ENCODE results near the gene LRRC51.

Gene LRRC51

DNA sequence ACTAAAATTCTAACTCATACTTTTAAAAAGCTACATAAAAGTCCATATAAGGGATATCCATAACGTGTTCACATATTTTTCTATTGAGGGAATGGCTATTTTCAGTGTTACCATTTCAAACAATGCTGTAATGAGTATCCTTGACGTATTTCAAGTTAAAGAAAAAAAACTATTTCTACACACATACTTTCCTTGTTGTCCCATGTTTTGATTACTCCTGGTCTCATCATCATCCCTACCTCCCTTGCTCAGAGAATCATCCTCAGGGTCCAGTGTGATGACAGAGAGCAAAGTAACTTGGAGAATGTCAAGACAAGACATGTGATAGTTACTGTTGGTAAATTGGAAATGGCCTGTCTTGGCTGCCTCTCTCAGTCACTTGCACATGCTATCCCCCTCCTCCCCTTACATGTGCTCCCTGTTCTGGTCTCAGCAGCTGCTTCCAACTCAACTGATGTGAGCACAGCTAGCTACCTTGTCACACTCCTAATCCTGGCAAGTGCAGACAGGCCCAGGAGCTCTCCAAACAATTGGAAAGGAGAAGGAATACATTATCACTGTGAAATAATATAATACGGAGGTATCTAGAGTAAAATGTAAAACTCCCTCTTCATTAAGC is 22.1 kb upstream of the LRRC51 start:
- H3K4me3 ChIP-seq (ENCODE audit: control insufficient read depth, low read depth, low read length), result no peak overlapping the region
- no peak for DNase-seq (ENCODE audit: low read depth)
- TF ChIP-seq, protein P1, sequence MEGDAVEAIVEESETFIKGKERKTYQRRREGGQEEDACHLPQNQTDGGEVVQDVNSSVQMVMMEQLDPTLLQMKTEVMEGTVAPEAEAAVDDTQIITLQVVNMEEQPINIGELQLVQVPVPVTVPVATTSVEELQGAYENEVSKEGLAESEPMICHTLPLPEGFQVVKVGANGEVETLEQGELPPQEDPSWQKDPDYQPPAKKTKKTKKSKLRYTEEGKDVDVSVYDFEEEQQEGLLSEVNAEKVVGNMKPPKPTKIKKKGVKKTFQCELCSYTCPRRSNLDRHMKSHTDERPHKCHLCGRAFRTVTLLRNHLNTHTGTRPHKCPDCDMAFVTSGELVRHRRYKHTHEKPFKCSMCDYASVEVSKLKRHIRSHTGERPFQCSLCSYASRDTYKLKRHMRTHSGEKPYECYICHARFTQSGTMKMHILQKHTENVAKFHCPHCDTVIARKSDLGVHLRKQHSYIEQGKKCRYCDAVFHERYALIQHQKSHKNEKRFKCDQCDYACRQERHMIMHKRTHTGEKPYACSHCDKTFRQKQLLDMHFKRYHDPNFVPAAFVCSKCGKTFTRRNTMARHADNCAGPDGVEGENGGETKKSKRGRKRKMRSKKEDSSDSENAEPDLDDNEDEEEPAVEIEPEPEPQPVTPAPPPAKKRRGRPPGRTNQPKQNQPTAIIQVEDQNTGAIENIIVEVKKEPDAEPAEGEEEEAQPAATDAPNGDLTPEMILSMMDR (conservative IDR thresholded peaks at IDR 0.05; ENCODE audit: control insufficient read depth, insufficient read depth, low read depth, low read length), result no peak

DNA sequence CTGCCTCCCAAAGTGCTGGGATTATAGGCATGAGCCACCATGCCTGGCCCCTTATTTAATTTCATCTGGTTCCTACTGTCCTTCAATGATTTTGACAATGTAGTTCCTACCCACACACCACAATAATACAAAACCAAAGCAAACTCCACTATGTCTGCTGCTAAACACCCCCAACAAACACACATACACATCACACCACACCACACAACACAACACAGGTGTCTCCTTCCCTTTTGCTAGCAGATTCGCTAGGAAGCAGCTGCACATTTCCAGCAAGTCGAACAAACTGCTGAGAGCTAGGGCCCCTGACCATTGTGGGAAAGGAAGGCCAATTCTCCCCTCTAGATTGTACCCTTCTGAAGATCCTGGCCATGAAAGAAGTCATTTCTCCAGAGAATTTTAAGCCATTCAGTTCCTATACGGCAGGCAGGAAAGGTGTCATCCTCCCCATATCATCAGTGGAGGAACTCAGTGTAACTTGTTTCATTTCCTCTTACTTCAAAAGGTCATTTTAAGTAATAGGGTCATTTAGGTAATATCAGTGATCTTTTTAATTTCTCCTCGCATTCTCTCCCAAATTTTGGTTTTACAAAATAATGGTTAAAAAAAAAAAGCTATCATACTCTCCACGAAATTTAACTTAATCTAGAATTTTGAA is 18.8 kb upstream of the LRRC51 start:
- TF ChIP-seq, protein P1 (conservative IDR thresholded peaks at IDR 0.05; ENCODE audit: control insufficient read depth, insufficient read depth, low read depth, low read length), result no peak
- H3K4me3 ChIP-seq (ENCODE audit: control insufficient read depth, low read depth, low read length), result no peak overlapping the region
- DNase-seq (ENCODE audit: low read depth), result no peak

GRCh38 chr11:72066855-72067254 is 13.8 kb upstream of the LRRC51 start:
- TF ChIP-seq, protein P1 (conservative IDR thresholded peaks at IDR 0.05; ENCODE audit: control insufficient read depth, insufficient read depth, low read depth, low read length), result no peak
- no peak overlapping the region for H3K4me3 ChIP-seq (ENCODE audit: control insufficient read depth, low read depth, low read length)
- DNase-seq (ENCODE audit: low read depth), result no peak

- DNase-seq (ENCODE audit: low read depth), result no peak
- TF ChIP-seq, protein P1 (conservative IDR thresholded peaks at IDR 0.05; ENCODE audit: control insufficient read depth, insufficient read depth, low read depth, low read length), result no peak
- no peak overlapping the region for H3K4me3 ChIP-seq (ENCODE audit: control insufficient read depth, low read depth, low read length)
Measured at GRCh38 chr11:72067266-72067665, 13.4 kb upstream of the LRRC51 start.

- H3K4me3 ChIP-seq (ENCODE audit: control insufficient read depth, low read depth, low read length), result no peak overlapping the region
- no peak for DNase-seq (ENCODE audit: low read depth)
- TF ChIP-seq, protein P1 (conservative IDR thresholded peaks at IDR 0.05; ENCODE audit: control insufficient read depth, insufficient read depth, low read depth, low read length), result no peak
Measured at GRCh38 chr11:72067676-72068075, 13.0 kb upstream of the LRRC51 start.

DNA sequence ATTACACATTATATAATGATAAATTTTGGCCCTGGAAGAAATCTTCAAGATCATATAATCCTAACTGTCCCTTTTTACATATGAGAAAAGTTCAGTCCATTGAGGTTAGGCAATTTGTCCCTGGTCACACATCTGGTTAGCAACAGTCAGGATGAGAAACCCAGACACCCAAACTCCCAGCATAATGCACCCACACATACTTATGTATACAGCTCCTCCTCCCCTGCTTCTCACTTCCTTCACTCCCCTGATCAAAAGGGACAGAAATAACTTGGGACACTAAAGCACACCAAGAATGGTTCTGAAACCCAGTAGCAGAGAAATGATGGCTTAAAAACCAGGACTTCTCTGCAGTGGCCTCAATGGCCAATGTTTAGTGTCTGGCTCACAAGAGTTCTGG is 11.4 kb upstream of the LRRC51 start:
- peak overlapping the region; percentile 15 for H3K4me3 ChIP-seq (ENCODE audit: control insufficient read depth, low read depth, low read length)
- TF ChIP-seq, protein P1 (conservative IDR thresholded peaks at IDR 0.05; ENCODE audit: control insufficient read depth, insufficient read depth, low read depth, low read length), result no peak
- DNase-seq (ENCODE audit: low read depth), result peak; percentile 38
